GM21528 (cell line): Measurements from ENCODE around the gene STX1A.
"Not testable (repeated sequence)": the region's sequence is repeated elsewhere in the genome, so short reads cannot be mapped to it uniquely, and the experiment has no call there.

Source experiments
- ATAC-seq: cut with Tn5 transposase; IDR thresholded peaks from one replicate; pipeline ENCODE4 v1.9.1; 2021; ENCODE audit warnings: mild to moderate bottlenecking, moderate library complexity; ENCODE audit not compliant: unreplicated experiment, low FRiP score

STX1A gene

DNA sequence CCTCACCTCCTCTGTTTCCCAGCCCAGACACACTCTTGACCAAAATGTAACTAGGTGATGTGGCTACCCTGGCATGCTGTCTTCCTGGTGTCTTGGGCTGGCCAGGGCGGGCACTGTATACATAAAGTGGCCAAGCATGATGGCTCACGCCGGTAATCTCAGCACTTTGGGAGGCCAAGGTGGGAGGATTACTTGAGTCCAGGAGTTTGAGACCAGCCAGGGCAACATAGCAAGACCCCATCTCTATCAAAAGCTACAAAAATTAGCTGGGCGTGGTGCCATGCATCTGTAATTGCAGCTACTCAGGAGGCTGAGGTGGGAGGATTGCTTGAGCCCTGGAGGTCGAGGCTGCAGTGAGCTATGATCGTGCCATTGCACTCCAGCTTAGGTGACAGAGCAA lies 6.2 kb downstream of the STX1A start:
- not testable (repeated sequence) for ATAC-seq

GRCh38 chr7:73712773-73713172 lies 6.7 kb downstream of the STX1A start:
- no peak for ATAC-seq

GRCh38 chr7:73708961-73709549 lies 10.4 kb downstream of the STX1A start:
- no peak for ATAC-seq

DNA sequence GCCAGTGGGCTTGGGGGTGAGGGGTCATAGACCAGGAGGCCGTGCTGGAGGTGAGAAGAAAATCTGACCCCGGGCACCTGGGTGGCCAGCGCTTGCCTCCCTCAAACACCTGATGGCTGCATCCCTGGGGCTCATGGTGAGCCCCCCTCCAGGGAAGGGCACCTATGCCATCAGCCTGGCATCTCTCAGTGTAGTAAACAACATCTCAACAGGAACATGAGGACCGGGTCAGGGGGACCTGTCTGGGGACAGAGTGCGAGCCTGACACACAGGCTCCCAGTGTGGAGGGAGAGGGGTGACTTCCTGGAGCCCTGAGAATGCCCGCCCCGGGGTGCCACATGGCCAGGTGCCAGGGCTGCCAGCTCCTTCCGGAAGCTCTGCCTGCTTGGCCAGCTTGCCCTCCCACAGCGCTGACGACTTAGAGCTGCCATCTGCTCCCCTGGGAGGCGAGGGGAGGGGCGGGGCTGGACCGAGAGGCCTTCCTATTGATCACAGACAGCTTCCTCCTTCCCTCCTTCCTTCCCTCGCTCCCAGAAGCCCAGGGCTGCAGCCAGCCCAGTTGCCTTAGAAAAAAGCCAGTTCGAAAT lies 12.3 kb downstream of the STX1A start:
- ATAC-seq, result no peak

DNA sequence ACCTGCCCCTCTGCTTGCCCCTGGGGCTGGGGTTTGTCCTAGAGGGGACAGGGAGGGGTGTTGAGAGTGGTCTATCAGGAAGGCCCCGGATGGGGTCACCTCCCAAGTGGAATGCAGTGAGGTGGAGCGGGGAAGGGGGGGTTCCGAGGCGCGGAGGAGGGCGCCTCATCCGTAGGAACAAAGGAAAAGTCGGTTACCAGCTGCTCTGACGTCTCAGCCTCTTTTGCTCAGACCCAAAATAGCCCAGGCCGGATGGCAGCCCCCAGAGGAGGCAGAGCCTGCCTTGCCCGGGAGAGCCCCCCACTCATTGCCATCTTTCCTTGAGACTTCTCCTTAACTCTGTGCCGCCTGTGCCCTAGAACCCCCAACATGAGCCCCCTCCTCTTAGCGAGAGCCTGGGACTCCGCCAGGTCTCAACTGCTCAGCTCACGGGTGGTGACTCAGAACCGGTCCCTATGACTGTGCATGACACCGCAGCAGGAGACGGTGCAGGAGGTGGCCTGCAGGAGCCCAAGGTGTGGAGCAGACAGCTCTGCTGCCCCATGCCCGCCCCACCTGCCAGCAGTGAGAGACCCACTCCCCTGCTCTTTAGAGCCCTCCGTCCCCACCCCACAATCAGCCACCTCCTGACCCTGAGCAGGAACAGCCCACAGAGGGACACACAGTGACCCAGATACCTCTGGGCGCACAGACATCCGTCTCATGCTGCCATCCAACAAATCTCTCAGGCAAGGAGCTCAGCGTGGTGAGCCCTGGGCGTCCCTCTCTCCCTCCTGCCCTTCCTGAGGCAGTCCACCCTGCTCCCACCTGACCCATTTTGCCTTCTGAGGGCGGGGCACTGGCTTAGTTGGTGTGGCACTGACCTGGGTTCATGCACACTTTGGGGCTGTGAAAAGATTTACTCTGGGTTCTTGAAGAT lies 13.1 kb downstream of the STX1A start:
- ATAC-seq, result no peak

GRCh38 chr7:73705551-73705920 lies 13.9 kb downstream of the STX1A start:
- no peak for ATAC-seq

DNA sequence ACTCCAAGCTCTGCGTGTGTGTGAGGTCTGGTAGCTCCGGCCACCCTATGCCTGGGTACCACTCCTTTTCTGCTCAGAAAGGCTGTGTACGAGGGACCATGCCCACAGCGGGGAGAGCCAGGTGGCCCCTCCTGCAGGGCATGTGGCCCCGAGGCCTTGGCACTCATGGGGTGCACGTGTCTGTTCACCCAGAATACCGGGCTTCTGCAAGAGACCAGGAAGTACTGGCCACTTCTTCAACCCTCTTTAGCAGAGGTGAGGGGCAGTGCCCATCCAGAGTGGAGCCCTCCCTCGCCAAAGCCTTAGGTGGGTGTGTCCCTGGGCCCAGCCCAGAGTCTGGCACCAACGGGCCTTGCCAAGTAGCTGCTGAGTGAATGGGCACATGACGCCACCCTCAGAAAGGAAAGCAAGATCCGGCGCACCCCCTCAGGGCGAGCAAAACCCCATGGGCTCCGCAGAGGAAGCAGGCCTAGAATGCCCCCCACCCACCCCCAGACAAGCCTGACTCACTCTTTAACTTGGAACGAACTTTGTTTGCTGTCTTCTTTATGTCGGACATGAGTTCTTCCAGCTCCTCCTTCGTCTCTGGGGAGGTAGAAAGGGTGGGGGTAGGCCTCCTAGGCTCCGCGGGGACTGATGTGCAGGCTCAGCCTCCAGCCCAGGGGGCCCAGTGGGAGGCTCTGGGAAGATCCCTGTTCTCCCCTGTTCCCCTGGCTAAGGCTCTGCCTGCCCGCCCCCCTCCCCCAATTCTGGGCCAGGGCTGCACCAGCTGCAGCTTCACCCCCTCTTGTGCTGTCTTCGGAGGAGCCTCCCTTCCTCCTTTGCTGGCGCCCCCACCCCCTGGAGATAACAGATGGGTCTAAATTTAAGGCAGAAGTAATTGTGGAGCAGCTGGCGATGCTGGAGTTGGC lies 14.6 kb downstream of the STX1A start:
- ATAC-seq, result no peak

DNA sequence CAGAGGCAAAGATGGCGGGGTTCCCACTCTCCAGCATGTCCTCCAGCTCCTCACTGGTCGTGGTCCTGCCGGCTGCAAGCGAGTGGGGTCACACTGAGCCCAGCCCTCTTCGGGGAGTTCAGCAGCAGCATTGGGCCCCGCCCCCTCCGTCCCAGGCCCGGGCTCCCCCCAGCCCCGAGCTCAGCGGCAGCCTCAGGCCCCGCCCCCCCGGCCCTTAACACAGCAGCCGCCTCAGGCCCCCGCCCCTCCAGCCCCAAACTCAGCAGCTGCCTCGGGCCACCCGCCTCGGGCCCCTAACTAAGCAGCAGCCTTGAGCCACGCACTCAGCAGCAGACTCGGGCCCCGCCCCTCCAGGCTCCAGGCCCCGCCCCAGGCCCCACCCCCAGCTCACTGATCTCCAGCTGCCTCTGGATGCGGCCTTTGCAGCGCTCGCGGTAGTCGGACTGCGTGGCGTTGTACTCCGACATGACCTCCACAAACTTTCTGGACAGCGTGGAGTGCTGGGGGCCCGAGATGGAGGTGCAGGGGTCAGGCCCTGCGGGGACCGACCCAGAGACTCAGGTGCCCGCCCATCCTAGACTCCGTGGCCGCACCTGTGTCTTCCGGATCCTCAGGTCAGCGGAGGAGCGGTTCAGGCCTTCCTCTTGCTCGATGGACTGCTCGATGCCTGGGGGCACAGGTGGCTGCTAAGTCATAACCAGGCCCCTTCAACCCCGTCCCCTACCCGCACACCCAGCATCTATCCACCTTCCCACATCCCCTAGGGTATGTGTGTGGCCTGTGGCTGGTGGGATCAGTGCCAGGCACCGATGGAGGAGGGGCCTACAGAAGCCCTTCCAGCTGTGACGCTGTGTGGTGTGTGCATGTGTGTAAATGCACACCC lies 15.5 kb downstream of the STX1A start:
- ATAC-seq, result no peak

DNA sequence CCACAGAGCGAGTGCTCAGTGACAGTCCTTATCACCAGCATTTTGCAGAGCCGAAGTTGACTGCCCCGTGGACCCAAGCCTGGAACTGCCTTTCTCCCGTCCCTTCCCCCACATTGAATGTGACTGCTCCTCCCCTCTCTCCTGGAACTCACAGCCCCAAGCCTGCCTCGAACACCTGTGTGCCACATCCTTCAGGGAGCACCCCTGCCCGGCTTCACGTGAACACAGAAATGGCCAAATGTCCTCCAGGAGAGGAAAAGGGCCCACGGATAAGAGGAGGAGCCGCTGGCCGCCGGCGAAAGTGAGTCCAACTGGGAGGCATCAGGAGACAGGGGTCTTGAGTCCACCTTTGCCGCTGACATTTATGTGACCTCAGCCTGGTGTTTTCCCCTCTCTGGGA lies 16.2 kb downstream of the STX1A start:
- ATAC-seq, result no peak

GRCh38 chr7:73702665-73703064 lies 16.8 kb downstream of the STX1A start:
- no peak for ATAC-seq

DNA sequence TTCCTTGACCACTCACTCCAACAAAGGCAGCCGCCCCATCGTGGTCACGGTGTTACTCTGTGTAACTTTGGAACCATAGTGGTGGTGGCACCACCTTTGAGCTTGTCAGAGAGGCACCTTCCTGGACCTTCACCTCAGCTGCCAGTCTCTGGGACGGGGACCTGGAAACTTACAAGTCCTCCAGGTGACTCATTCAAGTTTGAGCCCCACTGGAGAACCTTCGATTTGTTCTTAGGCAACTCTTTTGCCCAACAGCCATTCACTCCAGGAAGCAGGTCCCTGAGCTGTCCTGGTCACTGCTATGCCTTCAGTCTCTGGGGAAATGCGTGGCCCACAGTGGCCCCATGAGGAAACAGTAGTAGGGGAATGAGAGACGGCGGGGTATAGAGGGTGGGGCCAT lies 17.2 kb downstream of the STX1A start:
- no peak for ATAC-seq

GRCh38 chr7:73701357-73701995 lies 18.0 kb downstream of the STX1A start:
- ATAC-seq, result no peak

GRCh38 chr7:73700581-73701134 lies 18.8 kb downstream of the STX1A start:
- no peak for ATAC-seq

DNA sequence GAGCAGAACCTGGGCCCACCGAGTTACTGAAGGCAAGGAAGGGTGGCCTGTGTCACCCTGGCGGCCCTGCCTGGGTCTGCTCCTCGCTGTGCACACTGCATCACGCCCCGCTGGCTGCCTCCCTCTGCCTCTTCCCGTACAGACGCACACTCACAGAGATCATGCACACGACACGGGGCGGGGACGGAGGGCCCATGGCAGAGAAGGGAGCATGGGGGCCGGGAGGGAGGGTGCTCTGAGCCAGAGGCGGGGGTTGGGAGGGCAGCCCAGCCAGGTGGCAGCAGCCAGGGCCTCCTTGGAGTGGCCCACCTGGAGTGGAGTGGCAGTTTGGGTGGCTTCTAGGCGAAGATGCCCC lies 19.4 kb downstream of the STX1A start:
- ATAC-seq, result no peak

- ATAC-seq, result no peak
Measured at GRCh38 chr7:73699370-73700068, 19.9 kb downstream of the STX1A start.

- no peak for ATAC-seq
Measured at GRCh38 chr7:73698410-73698809, 21.1 kb downstream of the STX1A start.

GRCh38 chr7:73696372-73696771 lies 23.1 kb downstream of the STX1A start:
- ATAC-seq, result no peak

DNA sequence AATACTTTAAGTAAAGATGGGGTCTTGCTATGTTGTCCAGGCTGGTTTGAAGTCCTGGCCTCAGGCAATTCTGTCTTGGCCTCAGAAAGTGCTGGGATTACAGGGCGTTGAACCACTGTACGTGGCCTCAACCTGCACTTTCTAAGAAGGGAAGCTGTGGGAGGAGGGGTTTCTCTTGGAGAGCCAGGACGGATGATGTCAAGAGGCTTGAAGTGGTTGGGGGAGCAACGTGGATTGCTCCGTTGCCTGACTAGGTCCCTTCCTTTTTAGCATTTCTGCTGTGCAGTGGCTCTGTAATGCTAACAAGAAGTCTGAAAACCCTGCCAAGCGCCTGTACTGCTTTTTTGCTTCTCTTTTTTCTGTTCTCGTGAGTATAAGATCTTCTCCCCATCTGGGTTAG lies 28.8 kb downstream of the STX1A start:
- no peak for ATAC-seq
